DOHH2 (cell line): ENCODE data around the gene RBP7.
"Not testable (repeated sequence)": the region's sequence is repeated elsewhere in the genome, so short reads cannot be mapped to it uniquely, and the experiment has no call there.

Source experiments
- CTCF ChIP-seq: fragments of 200-600 bp; sonication (generic); IDR thresholded peaks from one replicate; pipeline ENCODE4 v1.5.1; 2014; ENCODE audit warnings: antibody characterized with exemption, mild to moderate bottlenecking, low read depth, low read length; ENCODE audit not compliant: poor library complexity, severe bottlenecking
- EZH2phosphoT487 ChIP-seq: fragments of 200-600 bp; sonication (generic); IDR thresholded peaks from 2 replicates; pipeline ENCODE4 v1.6.1; 2017; ENCODE audit warnings: borderline replicate concordance, mild to moderate bottlenecking, antibody characterized with exemption, low read length, moderate library complexity, mixed read lengths

DNA sequence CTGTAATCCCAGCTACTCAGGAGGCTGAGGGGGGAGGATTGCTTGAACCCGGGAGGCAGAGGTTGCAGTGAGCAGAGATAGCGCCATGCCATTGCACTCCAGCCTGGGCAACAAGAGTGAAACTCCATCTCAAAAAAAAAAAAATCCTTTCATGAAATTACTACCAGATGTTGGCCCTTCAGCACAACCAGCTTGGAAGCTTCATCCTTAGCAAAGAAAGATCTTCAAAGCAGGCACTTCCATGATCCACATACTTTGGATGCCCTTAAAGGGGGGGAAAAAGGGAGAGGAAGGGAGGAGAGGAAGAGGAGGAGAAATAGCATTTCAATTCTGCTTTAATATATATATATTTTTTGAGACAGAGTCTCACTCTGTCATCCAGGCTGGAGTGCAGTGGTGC lies 23.6 kb downstream of the RBP7 start:
- not testable (repeated sequence) for TF ChIP-seq CTCF, EZH2phosphoT487
